SU-DHL-6 (cell line): Measurements from ENCODE around the gene CCDC9.

Experiments
- H2AFZ ChIP-seq: fragments of 200-600 bp; sonication (generic); 2 replicates; pipeline ENCODE4 v1.6.1; 2014; ENCODE audit warnings: low read depth, mild to moderate bottlenecking, moderate library complexity, mixed read lengths, antibody characterized with exemption, low read length; ENCODE audit not compliant: severe bottlenecking
- H3F3A ChIP-seq: fragments of 200-600 bp; shearing (Covaris generic); 2 replicates; pipeline ENCODE4 v1.6.0; 2016; ENCODE audit warnings: antibody characterized with exemption, mild to moderate bottlenecking; ENCODE audit not compliant: insufficient read depth
- H3K27ac ChIP-seq: fragments of 200-600 bp; sonication (generic); 2 replicates; pipeline ENCODE4 v1.5.1; 2016; ENCODE audit warnings: low read depth, mild to moderate bottlenecking, low read length, moderate library complexity, mixed read lengths
- H3K27me3 ChIP-seq: fragments of 200-600 bp; sonication (generic), shearing (Covaris generic); 2 replicates; pipeline ENCODE4 v1.6.0; 2014; ENCODE audit warnings: mild to moderate bottlenecking, low read length
- H3K36me3 ChIP-seq: fragments of 200-600 bp; sonication (generic); 2 replicates; pipeline ENCODE4 v1.6.1; 2014; ENCODE audit warnings: mild to moderate bottlenecking, low read length, mixed read lengths
- H3K4me2 ChIP-seq: fragments of 300-600, 200-600 bp; shearing (Covaris generic), sonication (generic); 2 replicates; pipeline ENCODE4 v1.6.0; 2014; ENCODE audit warnings: low read length, low read depth, mild to moderate bottlenecking; ENCODE audit not compliant: poor library complexity, severe bottlenecking
- H3K4me3 ChIP-seq: fragments of 200-600 bp; sonication (generic); 2 replicates; pipeline ENCODE4 v1.5.1; 2014; ENCODE audit warnings: antibody characterized with exemption, low read length, mild to moderate bottlenecking, mixed read lengths; ENCODE audit not compliant: insufficient read depth, poor library complexity, severe bottlenecking
- H3K79me2 ChIP-seq: fragments of 200-600 bp; sonication (generic); 2 replicates; pipeline ENCODE4 v1.6.1; 2014; ENCODE audit warnings: mild to moderate bottlenecking, low read length, moderate library complexity; ENCODE audit not compliant: insufficient read depth
- H3K9ac ChIP-seq: fragments of 200-600 bp; sonication (generic); 2 replicates; pipeline ENCODE4 v1.7.0; 2014; ENCODE audit warnings: mild to moderate bottlenecking, low read length
- H3K9me2 ChIP-seq: fragments of 200-600 bp; sonication (generic); replicated peaks from 2 replicates; pipeline ENCODE4 v1.6.1; 2014; ENCODE audit warnings: low read length; ENCODE audit not compliant: insufficient read depth
- H3K9me3 ChIP-seq: fragments of 200-600 bp; sonication (generic); 2 replicates; pipeline ENCODE4 v1.6.1; 2014; ENCODE audit warnings: low read length, mixed read lengths; ENCODE audit not compliant: insufficient read depth
- H4K20me1 ChIP-seq: fragments of 200-600 bp; sonication (generic); 2 replicates; pipeline ENCODE4 v1.6.1; 2014; ENCODE audit warnings: low read depth, mild to moderate bottlenecking, antibody characterized with exemption, low read length, moderate library complexity, mixed read lengths
- EZH2phosphoT487 ChIP-seq: fragments of 200-600 bp; sonication (generic), shearing (Covaris generic); conservative IDR thresholded peaks from 2 replicates; pipeline ENCODE4 v1.6.1; 2018; ENCODE audit warnings: mild to moderate bottlenecking, antibody characterized with exemption, low read length, moderate library complexity, mixed read lengths
- TF ChIP-seq, protein P1 (sequence below): fragments of 200-600 bp; sonication (generic); IDR thresholded peaks from one replicate; pipeline ENCODE4 v1.5.1; 2017; ENCODE audit warnings: antibody characterized with exemption, mild to moderate bottlenecking, low read length, moderate library complexity; ENCODE audit not compliant: insufficient read depth, poor library complexity, severe bottlenecking

CCDC9 gene

GRCh38 chr19:47310819-47311218, 54.5 kb downstream of the CCDC9 start:
- Histone ChIP-seq H3K9me2 (no peaks in the 10 kb centered on the region), H3K9me3 (no peaks in the 10 kb centered on the region), H4K20me1 (no peaks in the 10 kb centered on the region), H3K9ac (no peak overlapping the region), H2AFZ (no peak overlapping the region), H3K4me3 (no peak overlapping the region), H3K27ac (no peak overlapping the region), H3F3A (no peaks in the 10 kb centered on the region), H3K79me2 (no peaks in the 10 kb centered on the region), H3K36me3 (no peaks in the 10 kb centered on the region), H3K4me2 (no peak overlapping the region), H3K27me3 (0 out of 2 replicates have a peak, but pooled peaks cover 3% of the 10 kb centered on the region)
- no peak for TF ChIP-seq EZH2phosphoT487
- TF ChIP-seq, protein P1, sequence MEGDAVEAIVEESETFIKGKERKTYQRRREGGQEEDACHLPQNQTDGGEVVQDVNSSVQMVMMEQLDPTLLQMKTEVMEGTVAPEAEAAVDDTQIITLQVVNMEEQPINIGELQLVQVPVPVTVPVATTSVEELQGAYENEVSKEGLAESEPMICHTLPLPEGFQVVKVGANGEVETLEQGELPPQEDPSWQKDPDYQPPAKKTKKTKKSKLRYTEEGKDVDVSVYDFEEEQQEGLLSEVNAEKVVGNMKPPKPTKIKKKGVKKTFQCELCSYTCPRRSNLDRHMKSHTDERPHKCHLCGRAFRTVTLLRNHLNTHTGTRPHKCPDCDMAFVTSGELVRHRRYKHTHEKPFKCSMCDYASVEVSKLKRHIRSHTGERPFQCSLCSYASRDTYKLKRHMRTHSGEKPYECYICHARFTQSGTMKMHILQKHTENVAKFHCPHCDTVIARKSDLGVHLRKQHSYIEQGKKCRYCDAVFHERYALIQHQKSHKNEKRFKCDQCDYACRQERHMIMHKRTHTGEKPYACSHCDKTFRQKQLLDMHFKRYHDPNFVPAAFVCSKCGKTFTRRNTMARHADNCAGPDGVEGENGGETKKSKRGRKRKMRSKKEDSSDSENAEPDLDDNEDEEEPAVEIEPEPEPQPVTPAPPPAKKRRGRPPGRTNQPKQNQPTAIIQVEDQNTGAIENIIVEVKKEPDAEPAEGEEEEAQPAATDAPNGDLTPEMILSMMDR = no peak

GRCh38 chr19:47312366-47313006, 56.2 kb downstream of the CCDC9 start:
- Histone ChIP-seq H3K79me2 (no peaks in the 10 kb centered on the region), H3K4me2 (no peak overlapping the region), H3K9me3 (no peaks in the 10 kb centered on the region), H3K9me2 (no peaks in the 10 kb centered on the region), H3K36me3 (no peaks in the 10 kb centered on the region), H3F3A (no peaks in the 10 kb centered on the region), H2AFZ (no peak overlapping the region), H4K20me1 (no peaks in the 10 kb centered on the region), H3K9ac (no peak overlapping the region), H3K27ac (no peak overlapping the region), H3K4me3 (no peak overlapping the region), H3K27me3 (0 out of 2 replicates have a peak, but pooled peaks cover 3% of the 10 kb centered on the region)
- TF ChIP-seq EZH2phosphoT487 = no peak
- TF ChIP-seq, protein P1 = no peak

- H2AFZ ChIP-seq = no peak overlapping the region
- 0 out of 2 replicates have a peak, but pooled peaks cover 3% of the 10 kb centered on the region for H3K27me3 ChIP-seq
- H3K9ac ChIP-seq = no peak overlapping the region
Observed at GRCh38 chr19:47313754-47314295, 57.5 kb downstream of the CCDC9 start.

More at GRCh38 chr19:47313754-47314295, 57.5 kb downstream of the CCDC9 start:
- Histone ChIP-seq H3K79me2 (no peaks in the 10 kb centered on the region), H3K4me3 (no peak overlapping the region), H3K9me2 (no peaks in the 10 kb centered on the region), H3F3A (no peaks in the 10 kb centered on the region), H3K9me3 (no peaks in the 10 kb centered on the region), H3K27ac (no peak overlapping the region), H4K20me1 (no peaks in the 10 kb centered on the region), H3K4me2 (no peak overlapping the region), H3K36me3 (no peaks in the 10 kb centered on the region)
- TF ChIP-seq EZH2phosphoT487 = no peak
- TF ChIP-seq, protein P1 = no peak
